Activated CD4-positive, alpha-beta T cell treated with anti-CD3 and anti-CD28 coated beads, Interleukin-2, amount 10 ng/mL, durations not matched to agents 7 days and 5 days (primary cell): ENCODE data around the gene EP400. TPM values are rescaled to one million over a fixed set of nuclear protein-coding genes. Genes with fewer than 3 reads are reported as not detected.
"Not testable (repeated sequence)": the region's sequence is repeated elsewhere in the genome, so short reads cannot be mapped to it uniquely, and the experiment has no call there.

Experiments used
- CTCF ChIA-PET: fragments of 350-600 bp; sonication (Branson Sonifier 250); formaldehyde crosslinking; loops from one replicate; lab custom pipeline; 2021; ENCODE audit warnings: antibody characterized with exemption; lab: Charles Lee
- POLR2A ChIA-PET: fragments of 350-600 bp; sonication (Branson Sonifier 250); formaldehyde crosslinking; loops from one replicate; lab custom pipeline; 2021; ENCODE audit warnings: antibody characterized with exemption; lab: Charles Lee
- DNase-seq: peaks from one replicate; pipeline ENCODE4 v3.0.0-alpha.2; 2020
- H3K27ac Mint-ChIP-seq: one replicate; pipeline ENCODE4 v1.8.0; 2021; ENCODE audit warnings: mild to moderate bottlenecking, moderate library complexity, mixed read lengths
- H3K27me3 Mint-ChIP-seq: one replicate; pipeline ENCODE4 v1.8.0; 2021; ENCODE audit warnings: mixed read lengths
- H3K36me3 Mint-ChIP-seq: one replicate; pipeline ENCODE4 v1.8.0; 2021; ENCODE audit warnings: low read depth, mixed read lengths
- H3K4me1 Mint-ChIP-seq: one replicate; pipeline ENCODE4 v1.8.0; 2021; ENCODE audit warnings: mixed read lengths
- H3K4me3 Mint-ChIP-seq: one replicate; pipeline ENCODE4 v1.8.0; 2021; ENCODE audit warnings: mild to moderate bottlenecking, moderate library complexity, mixed read lengths
- H3K9me3 Mint-ChIP-seq: one replicate; pipeline ENCODE4 v1.8.0; 2021; ENCODE audit warnings: mixed read lengths
- total RNA-seq, 2 experiments: library from RNA; stranded (reverse); gene quantifications; one replicate each; pipeline ENCODE4 v1.2.3, GENCODE V29; 2021

EP400 gene
- total RNA-seq, 2 experiments from 2014 or later = 53.9 to 57.0 TPM

GRCh38 chr12:131979606-131980005, 29.9 kb downstream of the EP400 start:
- peaks cover 22% of the 10 kb centered on the region for H3K36me3 Mint-ChIP-seq
- CTCF ChIA-PET = no interaction called here

GRCh38 chr12:131980263-131980662, 30.5 kb downstream of the EP400 start:
- Mint-ChIP-seq H3K9me3 (no peaks in the 10 kb centered on the region), H3K4me3 (no peak overlapping the region), H3K36me3 (peaks cover 22% of the 10 kb centered on the region), H3K27ac (no peak overlapping the region), H3K4me1 (peaks cover 5% of the 10 kb centered on the region), H3K27me3 (no peaks in the 10 kb centered on the region)
- ChIA-PET CTCF (no interaction called here), POLR2A (no interaction called here)
- no peak for DNase-seq

More at GRCh38 chr12:131979606-131980005, 29.9 kb downstream of the EP400 start:
- Mint-ChIP-seq H3K4me1 (peaks cover 5% of the 10 kb centered on the region), H3K4me3 (no peak overlapping the region), H3K27me3 (no peaks in the 10 kb centered on the region), H3K27ac (no peak overlapping the region), H3K9me3 (no peaks in the 10 kb centered on the region)
- no peak for DNase-seq
- POLR2A ChIA-PET = no interaction called here

DNA sequence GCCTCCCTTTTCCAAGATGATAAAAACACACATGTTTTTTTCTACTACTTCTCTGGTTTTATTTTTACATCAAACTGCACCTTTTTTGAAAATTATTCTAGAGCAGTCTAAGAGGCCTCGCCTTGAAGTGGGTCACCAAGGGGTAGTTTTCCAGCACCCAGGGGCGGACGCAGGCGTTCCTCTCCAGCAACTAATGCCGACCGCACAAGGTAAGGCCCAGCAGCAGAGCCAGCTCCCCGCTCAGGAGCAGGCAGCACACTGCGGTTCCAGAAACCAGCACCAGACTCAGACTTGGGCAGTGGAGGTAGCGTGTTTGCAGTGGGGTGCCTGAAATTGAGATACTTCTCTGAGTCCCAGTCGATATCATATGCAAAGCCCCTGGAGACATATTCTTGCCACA, 31.6 kb downstream of the EP400 start:
- ChIA-PET CTCF (interaction anchor here (0.9 kb wide), 1 partner anchor 25 kb away, joined by 3 read pairs; no protein-coding TSS in a partner anchor), POLR2A (no interaction called here)
- Mint-ChIP-seq H3K36me3 (peaks cover 22% of the 10 kb centered on the region), H3K4me1 (peaks cover 5% of the 10 kb centered on the region), H3K27me3 (no peaks in the 10 kb centered on the region), H3K9me3 (no peaks in the 10 kb centered on the region), H3K4me3 (no peak overlapping the region), H3K27ac (no peak overlapping the region)
- no peak for DNase-seq

- no peak overlapping the region for H3K4me3 Mint-ChIP-seq
- H3K27me3 Mint-ChIP-seq = no peaks in the 10 kb centered on the region
- CTCF ChIA-PET = interaction anchor here (0.9 kb wide), 1 partner anchor 24 kb away, joined by 3 read pairs; no protein-coding TSS in a partner anchor
- peaks cover 27% of the 10 kb centered on the region for H3K36me3 Mint-ChIP-seq
- H3K27ac Mint-ChIP-seq = peak overlapping the region; percentile 57
- POLR2A ChIA-PET = no interaction called here
- no peak for DNase-seq
- H3K4me1 Mint-ChIP-seq = peaks cover 2% of the 10 kb centered on the region
- H3K9me3 Mint-ChIP-seq = no peaks in the 10 kb centered on the region
Observed at GRCh38 chr12:131982041-131982440, 32.3 kb downstream of the EP400 start.

- Mint-ChIP-seq H3K4me1 (peaks cover 2% of the 10 kb centered on the region), H3K9me3 (no peaks in the 10 kb centered on the region), H3K27me3 (no peaks in the 10 kb centered on the region), H3K27ac (peak overlapping the region; percentile 57), H3K4me3 (no peak overlapping the region), H3K36me3 (peaks cover 34% of the 10 kb centered on the region)
- POLR2A ChIA-PET = no interaction called here
- CTCF ChIA-PET = interaction anchor here (0.6 to 1.4 kb wide), 2 partner anchors 18 to 464 kb away, joined by 3 to 4 read pairs; no protein-coding TSS in a partner anchor
- no peak for DNase-seq
Observed at GRCh38 chr12:131983026-131983425, 33.3 kb downstream of the EP400 start.

GRCh38 chr12:131983554-131983953, 33.8 kb downstream of the EP400 start:
- CTCF ChIA-PET = interaction anchor here (0.6 to 1.4 kb wide), 2 partner anchors 18 to 463 kb away, joined by 3 to 4 read pairs; no protein-coding TSS in a partner anchor
- no peaks in the 10 kb centered on the region for H3K9me3 Mint-ChIP-seq
- POLR2A ChIA-PET = no interaction called here

GRCh38 chr12:131984334-131984733, 34.6 kb downstream of the EP400 start:
- Mint-ChIP-seq H3K4me3 (no peak overlapping the region), H3K27ac (peak overlapping the region; percentile 13), H3K27me3 (no peaks in the 10 kb centered on the region), H3K4me1 (peaks cover 2% of the 10 kb centered on the region), H3K36me3 (peaks cover 41% of the 10 kb centered on the region), H3K9me3 (no peaks in the 10 kb centered on the region)
- ChIA-PET CTCF (interaction anchor here (0.6 to 1.4 kb wide), 2 partner anchors 17 to 735 kb away, joined by 3 read pairs; no protein-coding TSS in a partner anchor), POLR2A (no interaction called here)
- no peak for DNase-seq

More at GRCh38 chr12:131983554-131983953, 33.8 kb downstream of the EP400 start:
- Mint-ChIP-seq H3K36me3 (peaks cover 39% of the 10 kb centered on the region), H3K27ac (no peak overlapping the region), H3K4me3 (no peak overlapping the region), H3K27me3 (no peaks in the 10 kb centered on the region), H3K4me1 (peaks cover 2% of the 10 kb centered on the region)
- DNase-seq = no peak

- H3K27ac Mint-ChIP-seq, DNase-seq, H3K4me3 Mint-ChIP-seq, CTCF ChIA-PET, POLR2A ChIA-PET, H3K27me3 Mint-ChIP-seq, H3K9me3 Mint-ChIP-seq, H3K4me1 Mint-ChIP-seq: not testable (repeated sequence)
- H3K36me3 Mint-ChIP-seq = peaks cover 36% of the 10 kb centered on the region
Observed at GRCh38 chr12:131985510-131985875, 35.8 kb downstream of the EP400 start.

DNA sequence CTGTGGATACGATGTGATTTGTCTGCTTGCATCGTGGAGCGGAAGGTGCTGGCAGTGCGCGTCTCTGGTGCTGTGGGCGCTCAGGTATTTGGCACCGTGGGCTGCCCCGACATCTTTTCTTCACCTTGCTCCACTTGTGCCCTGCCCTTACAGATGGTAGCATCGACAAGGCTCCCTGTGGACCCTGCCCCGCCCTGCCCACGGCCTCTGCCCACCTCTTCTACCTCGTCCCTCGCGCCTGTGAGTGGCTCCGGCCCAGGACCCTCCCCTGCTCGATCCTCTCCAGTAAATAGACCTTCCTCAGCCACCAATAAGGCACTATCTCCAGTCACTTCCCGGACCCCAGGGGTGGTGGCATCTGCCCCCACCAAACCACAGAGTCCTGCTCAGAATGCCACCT, 36.6 kb downstream of the EP400 start:
- Mint-ChIP-seq H3K27me3 (no peaks in the 10 kb centered on the region), H3K36me3 (peaks cover 34% of the 10 kb centered on the region), H3K27ac (peak overlapping the region; percentile 70), H3K4me3 (no peak overlapping the region), H3K9me3 (no peaks in the 10 kb centered on the region), H3K4me1 (peaks cover 2% of the 10 kb centered on the region)
- DNase-seq = no peak
- POLR2A ChIA-PET = no interaction called here
- CTCF ChIA-PET = no interaction called here

DNA sequence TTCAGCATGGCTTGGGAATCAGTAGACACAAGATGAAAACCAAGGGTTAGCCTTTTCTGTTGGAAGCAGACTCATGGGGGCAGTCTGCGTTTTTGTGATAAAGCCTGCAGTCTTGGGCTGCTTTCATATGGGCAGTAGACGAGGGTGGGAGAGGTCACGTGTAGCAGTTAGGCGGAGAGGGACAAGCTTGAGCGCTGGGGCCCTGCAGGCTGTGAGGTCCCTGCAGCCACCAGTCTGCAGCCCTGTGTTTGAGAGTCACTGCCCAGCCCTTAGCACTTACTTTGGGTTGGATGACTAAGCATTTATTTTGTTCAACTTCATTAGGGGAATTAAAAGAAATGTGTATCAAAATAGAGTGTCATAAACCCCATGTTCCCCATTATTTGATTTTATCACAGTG, 37.2 kb downstream of the EP400 start:
- no peaks in the 10 kb centered on the region for H3K27me3 Mint-ChIP-seq
- no peak overlapping the region for H3K4me3 Mint-ChIP-seq
- no peak overlapping the region for H3K27ac Mint-ChIP-seq
- peaks cover 30% of the 10 kb centered on the region for H3K36me3 Mint-ChIP-seq
- CTCF ChIA-PET = interaction anchor here (1.2 kb wide), 1 partner anchor 29 kb away, joined by 3 read pairs; no protein-coding TSS in a partner anchor
- POLR2A ChIA-PET = no interaction called here
- DNase-seq = no peak
- H3K9me3 Mint-ChIP-seq = no peaks in the 10 kb centered on the region
- peaks cover 2% of the 10 kb centered on the region for H3K4me1 Mint-ChIP-seq

DNA sequence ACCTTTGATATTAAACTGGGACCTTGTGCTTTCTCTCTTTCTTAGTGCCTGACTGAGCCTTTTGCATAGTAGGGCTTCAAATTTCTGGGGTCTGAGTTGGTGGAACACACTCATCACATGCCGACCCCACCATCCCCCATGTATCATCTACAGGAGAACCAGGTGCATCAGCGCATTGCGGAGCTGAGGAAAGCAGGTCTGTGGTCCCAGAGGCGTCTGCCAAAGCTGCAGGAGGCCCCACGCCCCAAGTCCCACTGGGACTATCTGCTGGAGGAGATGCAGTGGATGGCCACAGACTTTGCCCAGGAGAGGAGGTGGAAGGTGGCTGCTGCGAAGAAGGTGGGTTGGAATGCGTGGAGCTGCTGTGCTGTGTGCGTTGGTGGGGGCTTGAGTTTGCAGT, 37.8 kb downstream of the EP400 start:
- POLR2A ChIA-PET = no interaction called here
- Mint-ChIP-seq H3K27ac (no peak overlapping the region), H3K4me1 (peaks cover 2% of the 10 kb centered on the region), H3K4me3 (no peak overlapping the region), H3K36me3 (peaks cover 33% of the 10 kb centered on the region), H3K27me3 (no peaks in the 10 kb centered on the region), H3K9me3 (no peaks in the 10 kb centered on the region)
- CTCF ChIA-PET = interaction anchor here (1.2 kb wide), 1 partner anchor 29 kb away, joined by 3 read pairs; no protein-coding TSS in a partner anchor
- DNase-seq = no peak

DNA sequence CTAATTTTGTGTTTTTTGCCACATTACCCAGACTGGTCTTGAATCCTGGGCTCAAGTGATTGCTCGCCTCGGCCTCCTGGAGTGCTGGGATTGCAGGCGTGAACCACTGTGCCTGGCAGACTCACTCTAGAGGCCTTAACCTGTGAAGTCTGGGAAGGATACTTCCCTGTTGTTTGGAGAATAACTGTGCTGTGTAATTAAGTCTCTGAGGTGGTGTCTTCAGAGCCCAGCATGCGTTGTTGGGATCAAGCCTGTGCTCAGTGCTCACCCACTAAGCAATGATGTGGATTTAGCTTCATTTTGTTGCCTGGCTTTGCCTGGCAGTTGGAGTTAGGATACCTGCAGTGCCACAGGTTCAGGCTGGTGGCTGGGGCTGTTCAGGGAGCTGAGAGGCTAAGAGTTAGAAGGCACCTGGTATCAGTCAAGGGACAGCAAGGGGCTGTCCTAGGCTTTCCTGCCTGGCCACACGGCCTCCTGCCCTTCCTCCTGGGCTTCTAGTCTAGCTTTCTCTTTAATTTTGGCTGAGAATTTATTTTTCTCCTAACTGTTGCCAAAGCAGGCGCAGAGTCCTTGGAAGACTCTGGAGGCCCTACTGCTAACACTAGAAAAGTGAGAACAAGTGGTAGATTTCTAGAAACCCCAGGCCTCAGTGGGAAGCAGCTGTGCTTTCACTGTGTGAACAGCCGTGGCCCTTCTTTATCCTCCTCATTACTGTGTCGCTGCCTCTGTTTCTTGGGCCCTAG, 38.5 kb downstream of the EP400 start:
- Mint-ChIP-seq H3K4me1 (peaks cover 2% of the 10 kb centered on the region), H3K36me3 (peaks cover 36% of the 10 kb centered on the region), H3K27me3 (no peaks in the 10 kb centered on the region), H3K4me3 (no peak overlapping the region), H3K9me3 (no peaks in the 10 kb centered on the region), H3K27ac (peak overlapping the region; percentile 62)
- ChIA-PET CTCF (no interaction called here), POLR2A (no interaction called here)
- DNase-seq = no peak

- no peak for DNase-seq
- no peaks in the 10 kb centered on the region for H3K27me3 Mint-ChIP-seq
- H3K36me3 Mint-ChIP-seq = peaks cover 41% of the 10 kb centered on the region
Observed at GRCh38 chr12:131989021-131989420, 39.3 kb downstream of the EP400 start.

More at GRCh38 chr12:131989021-131989420, 39.3 kb downstream of the EP400 start:
- Mint-ChIP-seq H3K27ac (no peak overlapping the region), H3K9me3 (no peaks in the 10 kb centered on the region), H3K4me1 (peaks cover 2% of the 10 kb centered on the region), H3K4me3 (no peak overlapping the region)
- ChIA-PET CTCF (no interaction called here), POLR2A (no interaction called here)
